ENCODE data around the gene ICOS.
"Not testable (repeated sequence)": the region's sequence is repeated elsewhere in the genome, so short reads cannot be mapped to it uniquely, and the experiment has no call there.

ICOS gene

GRCh38 chr2:203934041-203934492 lies 2.5 kb upstream of the ICOS start:
- FAIRE-seq (no peak), DNase-seq (ENCODE audit: insufficient read length, low spot score) (no peak)
- TF ChIP-seq, protein P1, sequence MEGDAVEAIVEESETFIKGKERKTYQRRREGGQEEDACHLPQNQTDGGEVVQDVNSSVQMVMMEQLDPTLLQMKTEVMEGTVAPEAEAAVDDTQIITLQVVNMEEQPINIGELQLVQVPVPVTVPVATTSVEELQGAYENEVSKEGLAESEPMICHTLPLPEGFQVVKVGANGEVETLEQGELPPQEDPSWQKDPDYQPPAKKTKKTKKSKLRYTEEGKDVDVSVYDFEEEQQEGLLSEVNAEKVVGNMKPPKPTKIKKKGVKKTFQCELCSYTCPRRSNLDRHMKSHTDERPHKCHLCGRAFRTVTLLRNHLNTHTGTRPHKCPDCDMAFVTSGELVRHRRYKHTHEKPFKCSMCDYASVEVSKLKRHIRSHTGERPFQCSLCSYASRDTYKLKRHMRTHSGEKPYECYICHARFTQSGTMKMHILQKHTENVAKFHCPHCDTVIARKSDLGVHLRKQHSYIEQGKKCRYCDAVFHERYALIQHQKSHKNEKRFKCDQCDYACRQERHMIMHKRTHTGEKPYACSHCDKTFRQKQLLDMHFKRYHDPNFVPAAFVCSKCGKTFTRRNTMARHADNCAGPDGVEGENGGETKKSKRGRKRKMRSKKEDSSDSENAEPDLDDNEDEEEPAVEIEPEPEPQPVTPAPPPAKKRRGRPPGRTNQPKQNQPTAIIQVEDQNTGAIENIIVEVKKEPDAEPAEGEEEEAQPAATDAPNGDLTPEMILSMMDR (IDR thresholded peaks at IDR 0.05; ENCODE audit: insufficient read depth, missing control alignments): no peak

- DNase-seq (ENCODE audit: insufficient read length, low spot score): no peak
- no peak for FAIRE-seq
- TF ChIP-seq, protein P1 (IDR thresholded peaks at IDR 0.05; ENCODE audit: insufficient read depth, missing control alignments): no peak
Measured at GRCh38 chr2:203934711-203935438, 1.7 kb upstream of the ICOS start.

GRCh38 chr2:203935568-203935967 lies 995 bp upstream of the ICOS start:
- no peak for DNase-seq (ENCODE audit: insufficient read length, low spot score)
- FAIRE-seq: no peak

GRCh38 chr2:203936949-203937348 lies 386 bp downstream of the ICOS start:
- TF ChIP-seq, protein P1 (IDR thresholded peaks at IDR 0.05; ENCODE audit: insufficient read depth, missing control alignments): no peak
- DNase-seq (ENCODE audit: insufficient read length, low spot score) (no peak), FAIRE-seq (no peak)

More at GRCh38 chr2:203935568-203935967, 995 bp upstream of the ICOS start:
- TF ChIP-seq, protein P1 (IDR thresholded peaks at IDR 0.05; ENCODE audit: insufficient read depth, missing control alignments): no peak

GRCh38 chr2:203937788-203938187 lies 1.2 kb downstream of the ICOS start:
- FAIRE-seq (no peak), DNase-seq (ENCODE audit: insufficient read length, low spot score) (no peak)
- TF ChIP-seq, protein P1 (IDR thresholded peaks at IDR 0.05; ENCODE audit: insufficient read depth, missing control alignments): no peak

DNA sequence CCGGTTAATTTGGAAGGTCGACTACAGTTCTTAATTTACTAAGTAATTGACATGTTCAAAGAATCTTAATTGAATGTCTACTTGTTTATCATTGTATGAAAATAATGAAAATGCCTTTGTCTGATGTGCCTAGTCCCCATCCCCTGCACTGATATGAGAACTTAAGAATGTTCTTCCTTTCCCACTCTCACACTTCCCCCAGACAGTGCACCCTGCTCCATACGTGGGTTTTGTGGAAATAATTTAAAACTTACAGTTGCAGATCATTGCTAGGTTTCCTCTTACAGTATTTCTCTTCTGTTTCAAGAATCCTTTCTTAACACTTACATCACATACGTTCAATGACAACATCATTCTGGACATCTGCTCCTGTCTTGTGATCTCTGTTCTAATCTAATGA lies 3.5 kb downstream of the ICOS start:
- no peak for DNase-seq (ENCODE audit: insufficient read length, low spot score)
- no peak for FAIRE-seq

GRCh38 chr2:203943493-203944382 lies 7.2 kb downstream of the ICOS start:
- FAIRE-seq: not testable (repeated sequence)

More for the DNA sequence above, 3.5 kb downstream of the ICOS start:
- TF ChIP-seq, protein P1 (IDR thresholded peaks at IDR 0.05; ENCODE audit: insufficient read depth, missing control alignments): no peak

More at GRCh38 chr2:203943493-203944382, 7.2 kb downstream of the ICOS start:
- DNase-seq (ENCODE audit: insufficient read length, low spot score): not testable (repeated sequence)
